ENCODE data around the gene MYO16.

The MYO16 gene

GRCh38 chr13:108629181-108629752 is at the start of gene MYO16:
TSS of gene MYO16 (plus strand) at chr13:108629611. CDS start at chr13:108629845, 234 bp downstream.
- no peak for DNase-seq

GRCh38 chr13:108586826-108587225 is 42.6 kb upstream of the MYO16 start:
- no peak for DNase-seq

- DNase-seq, result no peak
These were observed 40.9 kb upstream of the MYO16 start for GRCh38 chr13:108588516-108588915.

- DNase-seq, result no peak
These were observed 35.3 kb upstream of the MYO16 start for GRCh38 chr13:108594153-108594552.

GRCh38 chr13:108595436-108596274 is 33.8 kb upstream of the MYO16 start:
- no peak for DNase-seq

GRCh38 chr13:108597943-108598342 is 31.5 kb upstream of the MYO16 start:
- no peak for DNase-seq

- DNase-seq, result no peak
These were observed 23.0 kb upstream of the MYO16 start for GRCh38 chr13:108606424-108606823.

- no peak for DNase-seq
These were observed 20.1 kb upstream of the MYO16 start for GRCh38 chr13:108609353-108609752.

- no peak for DNase-seq
These were observed 18.9 kb upstream of the MYO16 start for GRCh38 chr13:108610507-108610906.

GRCh38 chr13:108615241-108615640 is 14.2 kb upstream of the MYO16 start:
- no peak for DNase-seq

- no peak for DNase-seq
These were observed 11.2 kb upstream of the MYO16 start for GRCh38 chr13:108618233-108618632.

GRCh38 chr13:108621462-108621861 is 7.9 kb upstream of the MYO16 start:
- DNase-seq, result no peak

- no peak for DNase-seq
These were observed 5.3 kb upstream of the MYO16 start for GRCh38 chr13:108624108-108624507.

GRCh38 chr13:108624979-108625378 is 4.4 kb upstream of the MYO16 start:
- DNase-seq, result no peak

GRCh38 chr13:108629988-108630387 is 577 bp downstream of the MYO16 start:
- DNase-seq, result no peak

- DNase-seq, result no peak
These were observed 3.3 kb downstream of the MYO16 start for GRCh38 chr13:108632649-108633167.

GRCh38 chr13:108638901-108639300 is 9.5 kb downstream of the MYO16 start:
- DNase-seq, result no peak

- DNase-seq, result no peak
These were observed 14.4 kb downstream of the MYO16 start for GRCh38 chr13:108643646-108644353.

GRCh38 chr13:108645376-108645775 is 16.0 kb downstream of the MYO16 start:
- DNase-seq, result no peak

- DNase-seq, result no peak
These were observed 20.9 kb downstream of the MYO16 start for GRCh38 chr13:108650271-108650670.

GRCh38 chr13:108656742-108657141 is 27.3 kb downstream of the MYO16 start:
- no peak for DNase-seq

GRCh38 chr13:108657519-108657918 is 28.1 kb downstream of the MYO16 start:
- no peak for DNase-seq

GRCh38 chr13:108662528-108662927 is 33.1 kb downstream of the MYO16 start:
- DNase-seq, result no peak

- DNase-seq, result no peak
These were observed 34.3 kb downstream of the MYO16 start for GRCh38 chr13:108663710-108664109.
